CD4-positive, alpha-beta T cell treated with Interleukin-17A for 4 hours (primary cell): ENCODE measurements around the gene TNFRSF19.
"Not testable (repeated sequence)": the region's sequence is repeated elsewhere in the genome, so short reads cannot be mapped to it uniquely, and the experiment has no call there.

ENCODE experiments used
- DNase-seq: peaks from one replicate; pipeline ENCODE4 v3.0.0-alpha.2; 2020; ENCODE audit warnings: mixed read lengths

Gene TNFRSF19

DNA sequence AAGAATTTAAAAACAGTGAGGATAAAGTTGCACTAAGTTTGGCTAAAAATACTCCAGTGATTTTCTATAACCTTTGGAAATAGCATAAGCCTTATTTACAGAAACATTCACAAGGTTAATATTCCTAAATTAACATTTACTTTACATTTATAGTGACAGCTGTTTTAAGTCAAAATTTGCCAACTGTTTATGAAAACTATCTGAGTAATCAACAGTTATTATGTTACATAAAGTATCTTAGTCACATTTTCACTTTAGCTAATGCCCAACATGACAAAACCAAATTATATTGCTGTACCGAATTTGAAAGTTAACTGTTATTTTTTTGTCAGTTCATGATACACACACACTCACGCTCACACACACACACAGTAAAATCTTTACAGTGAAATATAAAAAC, 1.2 kb downstream of the TNFRSF19 start:
- no peak for DNase-seq

DNA sequence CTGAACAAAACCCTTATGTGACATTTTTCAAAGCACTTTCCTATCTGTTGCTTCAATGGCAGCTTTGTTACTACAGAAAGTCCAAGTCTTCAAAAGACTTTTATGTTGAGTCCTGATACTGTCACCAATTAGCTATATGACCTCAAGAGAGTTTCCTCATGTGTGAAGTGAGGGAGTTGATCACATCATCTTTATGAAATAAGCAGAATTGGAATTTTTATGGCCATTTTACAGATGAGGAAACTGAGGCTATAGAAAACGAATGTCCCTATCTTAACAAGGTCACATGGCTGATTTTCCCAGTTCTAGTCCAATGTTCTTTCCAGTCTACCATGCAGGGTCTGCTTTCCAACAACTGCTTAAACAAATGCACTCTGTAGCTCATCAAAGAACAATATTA, 2.6 kb downstream of the TNFRSF19 start:
- DNase-seq = no peak

DNA sequence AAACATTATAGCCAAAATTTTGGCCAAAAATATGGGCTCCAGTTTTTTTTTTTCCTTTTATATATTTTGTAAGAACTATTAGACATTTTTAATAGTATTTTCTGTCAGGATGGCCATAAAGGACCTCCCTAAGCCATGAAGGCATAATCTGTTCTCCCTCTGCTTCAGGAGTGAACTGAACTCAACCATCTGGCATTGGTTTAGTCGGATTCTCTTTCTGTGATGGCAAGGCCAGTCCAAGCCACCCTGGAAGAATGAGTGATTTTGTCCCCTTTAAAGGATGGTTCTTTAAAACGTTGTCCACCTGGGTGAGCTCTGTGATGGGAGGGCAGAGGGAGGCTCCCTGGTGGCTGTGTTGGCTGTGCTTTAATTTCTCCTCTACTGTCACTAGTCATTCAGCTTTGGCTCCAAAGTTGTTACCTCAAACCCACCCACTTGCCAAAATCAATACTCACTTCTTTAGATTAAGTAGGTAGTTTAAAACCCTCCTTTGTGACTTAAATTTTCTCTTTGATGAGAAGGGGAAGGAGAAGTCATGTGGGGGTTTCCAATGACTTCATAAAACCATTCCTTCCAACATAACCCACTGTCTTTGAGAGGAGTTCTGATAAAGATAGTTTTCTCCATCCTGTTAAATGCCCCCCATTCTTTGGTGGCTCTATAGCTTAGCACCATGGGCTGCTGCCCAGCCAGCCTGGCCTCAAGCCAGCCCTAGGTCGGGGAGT, 4.4 kb downstream of the TNFRSF19 start:
- no peak for DNase-seq

DNA sequence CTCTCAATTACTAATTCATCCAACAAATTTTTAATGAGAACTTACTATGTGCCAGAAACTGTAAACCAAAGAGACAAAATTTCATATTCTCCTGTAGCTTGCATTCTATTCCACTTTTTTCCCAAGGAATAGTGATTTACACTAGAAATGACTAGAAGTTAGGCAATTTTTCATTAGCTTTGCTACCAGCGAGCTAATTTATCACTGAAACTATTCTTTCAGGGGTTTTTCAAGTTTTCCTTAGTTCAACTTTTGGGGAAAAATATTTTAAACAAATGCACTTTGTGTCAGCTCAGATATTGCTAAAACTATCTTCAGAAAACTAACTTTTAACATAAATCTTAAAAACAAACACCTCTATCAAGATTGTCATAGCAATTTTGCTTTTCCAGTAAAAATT, 5.4 kb downstream of the TNFRSF19 start:
- no peak for DNase-seq

DNA sequence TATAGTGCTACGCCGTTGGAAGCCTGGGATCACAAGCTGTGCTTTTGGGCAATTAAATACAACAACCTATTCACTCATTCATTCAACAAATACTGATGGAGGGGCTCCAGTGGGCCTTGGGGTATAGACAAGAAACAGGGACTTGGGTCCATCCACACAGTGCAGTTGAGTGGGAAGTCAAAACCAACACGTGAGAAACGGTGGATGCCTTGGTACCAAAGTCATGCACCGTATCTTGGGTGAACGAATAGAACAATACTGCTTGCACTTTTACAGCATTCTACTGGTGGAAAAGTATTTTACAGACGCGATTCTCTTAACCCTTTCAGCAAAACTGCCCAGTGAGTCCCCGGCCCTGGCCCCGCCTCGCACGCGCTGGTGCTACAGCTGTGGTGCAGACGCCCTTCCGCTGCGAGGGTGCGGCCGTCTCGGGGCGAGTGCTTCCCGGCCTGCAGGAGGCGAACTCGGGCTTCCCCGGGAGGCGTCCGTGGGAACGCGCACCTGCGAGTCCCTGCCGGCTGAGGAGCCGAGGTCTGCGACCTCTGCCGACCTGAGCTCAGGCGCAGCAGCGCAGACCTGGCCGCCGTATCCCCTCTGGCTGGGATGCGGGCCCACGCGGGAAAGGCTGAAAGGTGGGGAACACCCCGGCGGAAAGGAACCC, 8.3 kb downstream of the TNFRSF19 start:
- DNase-seq = peak; percentile 72

DNA sequence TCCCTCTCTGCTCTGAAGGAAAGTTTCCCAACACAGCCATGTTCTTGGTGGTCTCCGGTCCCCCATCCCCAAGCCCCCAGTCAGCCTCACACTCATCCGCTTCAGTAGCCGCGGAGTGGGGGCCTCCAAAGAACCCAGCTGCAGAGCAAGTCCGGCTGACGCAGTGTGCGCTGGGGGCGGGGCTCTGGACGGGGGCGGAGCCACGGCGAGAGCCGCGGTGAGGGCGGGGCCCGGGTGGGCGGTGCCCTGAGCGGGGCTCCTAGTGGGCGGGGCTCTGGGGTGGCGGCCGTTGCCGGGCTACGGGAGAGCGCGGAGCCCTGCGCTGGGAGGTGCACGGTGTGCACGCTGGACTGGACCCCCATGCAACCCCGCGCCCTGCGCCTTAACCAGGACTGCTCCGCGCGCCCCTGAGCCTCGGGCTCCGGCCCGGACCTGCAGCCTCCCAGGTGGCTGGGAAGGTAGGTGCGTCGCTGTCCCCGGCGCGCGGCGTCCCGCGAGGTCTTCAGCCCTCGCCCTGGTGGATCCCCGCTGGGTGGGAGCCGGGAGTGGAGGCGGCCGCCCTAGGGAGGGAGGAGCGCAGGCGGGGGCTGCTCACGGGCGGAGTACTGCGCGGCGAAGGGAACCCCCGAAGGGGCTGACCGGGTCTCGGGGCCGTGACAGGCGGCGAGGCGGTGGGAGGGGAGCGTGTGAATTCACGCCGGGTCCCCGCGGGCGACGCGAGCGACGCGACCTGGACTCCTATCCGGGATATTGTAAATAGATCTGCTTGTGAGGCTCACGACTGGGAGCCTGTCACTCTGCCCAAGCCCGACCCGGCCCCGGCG, 9.1 kb downstream of the TNFRSF19 start:
- DNase-seq = peak; percentile 93

DNA sequence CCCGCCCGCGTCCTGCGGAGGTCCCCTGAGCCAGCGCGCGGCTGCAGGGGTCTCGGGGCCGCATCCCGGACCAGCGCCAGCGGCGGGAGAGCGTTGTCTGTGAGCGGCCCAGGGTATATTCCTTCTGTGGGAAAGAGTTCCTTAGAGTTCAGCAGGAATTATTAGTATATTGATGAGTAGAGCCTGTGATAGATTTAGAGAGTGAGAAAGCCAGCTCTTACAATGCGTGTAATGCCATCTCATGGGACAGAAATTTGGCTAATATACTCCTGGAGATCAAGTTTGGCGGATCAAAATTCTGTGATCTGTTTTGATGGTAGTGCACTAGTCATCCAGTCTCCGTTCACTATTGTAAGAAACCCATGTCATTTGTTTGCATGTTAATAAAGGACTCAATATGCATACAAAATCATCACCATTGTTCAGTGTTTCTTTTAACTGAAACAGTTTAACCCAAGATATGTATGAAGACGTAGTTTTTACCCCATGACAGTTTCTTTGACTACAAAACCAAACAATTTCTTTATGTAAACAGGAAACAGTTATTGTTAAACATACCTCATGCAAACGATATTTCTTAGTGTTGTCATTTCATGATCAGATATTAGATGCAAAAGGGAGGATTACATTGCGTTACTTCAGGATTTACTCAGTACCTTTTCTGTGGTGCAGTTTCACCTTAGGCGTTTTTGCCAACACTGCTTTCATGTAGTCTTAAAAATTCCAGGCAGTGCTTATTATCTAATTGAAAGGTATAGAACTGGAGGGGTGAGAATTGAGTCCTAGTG, 9.9 kb downstream of the TNFRSF19 start:
- no peak for DNase-seq

DNA sequence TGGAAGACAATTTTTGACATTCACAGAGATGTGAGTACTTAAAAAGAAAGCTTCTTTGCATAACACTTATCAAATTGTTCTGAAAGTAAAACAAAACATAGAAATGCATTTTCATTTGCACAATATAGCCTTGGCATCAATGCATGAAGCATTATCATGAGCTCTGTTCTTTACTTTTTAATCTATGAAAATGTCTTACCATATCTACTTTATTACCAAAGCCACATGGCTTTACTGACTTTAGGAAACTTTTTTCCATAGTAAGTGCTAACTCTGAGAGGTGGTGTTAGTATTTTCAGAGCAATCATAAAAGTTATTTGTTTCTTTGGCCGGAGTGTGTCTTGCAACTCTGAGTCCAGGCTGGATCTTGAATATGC, 10.5 kb downstream of the TNFRSF19 start:
- no peak for DNase-seq

DNA sequence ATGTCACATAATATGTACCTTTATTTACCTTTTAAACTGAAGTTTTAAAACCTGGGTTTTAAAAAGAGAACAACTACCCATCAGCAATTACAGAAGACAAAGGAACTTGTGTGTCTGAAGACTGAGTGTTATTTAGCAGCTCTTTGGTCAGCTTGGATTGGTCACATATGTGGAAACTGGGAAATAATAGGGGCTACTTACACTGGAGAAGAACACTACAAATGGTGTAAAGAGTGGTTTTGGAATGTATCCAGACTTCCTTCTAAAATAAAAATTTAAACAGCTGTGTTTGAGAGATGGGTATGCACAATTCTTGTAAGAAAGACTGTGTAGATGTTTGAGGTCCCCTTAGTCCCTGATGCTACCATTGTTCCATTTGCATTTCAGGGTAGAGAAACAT, 13.3 kb downstream of the TNFRSF19 start:
- DNase-seq = no peak

DNA sequence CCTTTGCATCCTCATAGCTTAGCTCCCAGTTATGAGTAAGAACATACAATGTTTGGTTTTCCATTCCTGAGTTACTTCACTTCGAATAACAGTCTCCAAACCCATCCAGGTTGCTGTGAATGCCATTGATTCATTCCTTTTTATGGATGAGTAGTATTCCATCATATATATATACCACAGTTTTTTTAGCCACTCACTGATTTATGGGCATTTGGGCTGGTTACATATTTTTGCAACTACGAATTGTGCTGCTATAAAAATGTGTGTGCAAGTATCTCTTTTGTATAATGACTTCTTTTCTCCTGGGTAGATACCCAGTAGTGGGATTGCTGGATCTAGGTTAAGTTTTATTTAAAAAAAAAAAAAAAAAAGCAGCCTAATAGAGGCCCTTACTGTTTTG, 14.1 kb downstream of the TNFRSF19 start:
- no peak for DNase-seq

DNA sequence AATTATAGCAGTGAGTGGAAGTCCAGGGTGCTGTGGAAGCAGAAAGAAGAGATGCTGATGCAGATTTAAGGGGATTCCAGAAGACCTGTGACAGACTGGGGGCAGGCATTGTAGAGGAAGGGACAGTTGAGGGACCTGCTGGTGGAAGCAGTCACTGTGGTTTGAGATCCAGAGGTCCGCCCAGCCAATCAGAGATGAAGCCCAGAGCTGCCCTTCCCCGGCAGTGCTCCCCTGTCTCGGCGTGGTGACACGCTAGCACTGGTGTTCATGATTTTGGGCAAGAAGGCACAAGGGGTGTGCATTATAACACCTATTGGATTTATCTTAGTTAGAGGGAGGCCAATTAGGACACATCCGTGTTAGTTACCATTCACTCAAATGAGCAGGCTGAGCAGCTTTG, 16.1 kb downstream of the TNFRSF19 start:
- DNase-seq = no peak

DNA sequence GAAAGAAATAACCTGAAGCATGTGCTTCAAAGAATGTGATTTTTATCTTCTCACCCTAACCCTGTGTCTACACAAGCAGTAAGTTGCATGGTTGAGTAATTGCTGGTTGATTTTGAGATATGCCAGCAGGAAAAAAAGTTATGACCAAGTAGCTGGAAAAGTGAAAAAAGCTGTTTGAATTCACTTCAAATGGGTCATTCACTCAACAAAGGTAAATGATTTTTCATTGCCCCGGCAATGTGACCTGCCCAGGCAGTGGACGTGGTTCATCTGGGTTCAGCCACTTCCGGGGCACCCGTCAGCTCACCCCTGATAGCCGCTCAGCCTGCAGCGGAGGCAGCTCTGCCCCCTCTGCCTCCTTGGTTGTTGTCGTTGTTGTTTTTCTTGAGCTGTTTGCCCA, 18.5 kb downstream of the TNFRSF19 start:
- no peak for DNase-seq

DNA sequence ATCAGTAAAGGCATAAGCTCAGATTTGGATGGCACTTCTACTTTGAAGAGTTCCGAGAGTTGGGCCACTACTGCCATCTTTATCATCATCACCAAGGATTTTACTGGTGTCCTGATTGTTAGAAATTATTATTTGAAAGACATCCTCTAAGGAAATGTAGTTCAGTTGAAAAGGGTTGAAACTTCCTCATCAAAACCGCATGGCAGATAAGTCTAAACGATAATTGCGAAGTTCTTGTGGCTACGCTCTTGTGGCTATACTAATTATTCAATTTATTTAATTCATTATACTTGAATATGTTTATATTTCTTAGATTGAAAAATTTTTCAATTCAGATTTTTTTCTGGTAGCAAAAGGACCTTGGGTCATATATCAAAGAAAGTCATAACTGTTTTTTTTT, 22.4 kb downstream of the TNFRSF19 start:
- DNase-seq = no peak

DNA sequence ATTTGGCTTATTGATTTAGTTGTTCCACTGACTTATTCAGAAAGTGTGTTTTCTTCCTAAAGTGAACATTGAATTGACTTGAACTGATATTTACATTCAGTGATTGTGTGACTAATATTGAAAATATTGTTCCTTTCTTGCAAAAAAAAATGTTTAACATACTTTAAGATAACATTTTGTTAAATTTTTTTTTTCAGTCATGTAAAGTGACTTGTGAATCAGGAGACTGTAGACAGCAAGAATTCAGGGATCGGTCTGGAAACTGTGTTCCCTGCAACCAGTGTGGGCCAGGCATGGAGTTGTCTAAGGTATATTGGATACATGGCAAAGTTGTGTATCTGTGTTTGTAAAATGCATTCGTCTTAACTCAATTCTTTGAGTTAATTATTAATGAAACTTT, 22.9 kb downstream of the TNFRSF19 start:
- DNase-seq = no peak

DNA sequence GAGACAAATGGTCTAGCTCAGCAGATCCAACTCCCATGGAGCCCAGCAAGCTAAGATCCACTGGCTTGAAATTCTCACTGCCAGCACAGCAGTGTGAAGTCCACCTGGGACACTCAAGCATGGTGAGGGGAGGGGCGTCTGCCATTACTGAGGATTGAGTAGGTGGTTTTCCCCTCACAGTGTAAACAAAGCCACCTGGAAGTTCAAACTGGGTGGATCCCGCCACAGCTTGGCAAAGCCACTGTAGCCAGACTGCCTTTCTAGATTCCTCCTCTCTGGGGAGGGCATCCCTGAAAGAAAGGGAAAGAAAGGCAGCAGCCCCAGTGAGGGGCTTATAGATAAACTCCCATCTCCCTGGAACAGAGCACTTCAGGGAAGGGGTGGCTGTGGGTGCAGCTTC, 24.1 kb downstream of the TNFRSF19 start:
- not testable (repeated sequence) for DNase-seq

DNA sequence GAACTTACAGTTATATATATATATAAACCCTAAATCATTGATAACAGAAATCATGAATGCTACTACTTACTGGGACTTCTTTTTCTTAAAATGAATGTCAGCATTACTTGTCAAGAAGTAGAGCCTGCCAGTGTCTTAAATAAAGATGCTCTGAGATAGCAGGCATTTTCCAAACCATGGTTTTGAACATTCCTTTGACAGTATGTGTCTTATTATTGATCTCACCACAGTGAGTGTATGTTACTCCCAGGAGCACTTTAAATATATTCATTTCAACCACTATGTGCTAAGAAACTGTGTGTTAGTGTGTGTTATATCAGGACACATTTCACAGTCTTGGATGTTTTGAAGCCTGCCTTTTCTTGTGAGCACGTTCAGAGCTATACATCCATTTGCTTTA, 28.2 kb downstream of the TNFRSF19 start:
- DNase-seq = no peak

DNA sequence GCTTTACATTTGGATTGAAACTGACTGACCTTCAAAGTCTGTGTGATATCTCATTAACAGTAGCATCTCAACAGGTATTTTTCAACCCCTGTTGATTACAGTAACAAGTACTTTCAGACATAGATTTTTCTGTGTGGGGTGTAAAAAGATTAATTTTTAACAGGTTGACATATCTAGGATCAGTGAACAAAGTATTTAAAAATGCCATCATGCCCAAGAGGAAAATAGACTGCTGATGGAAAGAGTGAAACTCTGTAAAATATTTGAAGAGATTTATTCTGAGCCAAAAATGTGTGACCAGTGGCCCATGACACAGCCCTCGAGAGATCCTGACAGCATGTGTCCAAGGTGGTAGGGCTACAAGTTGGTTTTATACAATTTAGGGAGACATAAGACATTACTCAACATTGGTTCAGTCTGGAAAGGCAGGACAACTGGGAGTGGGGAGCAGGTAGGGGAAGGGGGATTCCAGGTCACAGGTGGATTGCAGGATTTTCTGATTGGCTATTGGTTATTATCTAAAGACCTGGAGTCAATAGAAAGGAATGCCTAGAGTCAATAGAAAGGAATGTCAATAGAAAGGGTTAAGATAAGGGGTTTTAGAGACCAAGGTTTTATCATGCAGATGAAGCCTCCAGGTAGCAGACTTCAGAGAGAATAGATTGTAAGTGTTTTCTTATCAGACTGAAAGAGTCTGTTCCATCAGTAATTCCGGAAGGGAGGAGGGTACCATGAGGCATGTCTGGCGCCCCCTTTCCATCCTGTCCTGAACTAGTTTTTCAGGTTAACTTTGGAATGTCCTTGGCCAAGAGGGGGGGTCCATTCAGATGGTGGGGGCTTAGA, 29.1 kb downstream of the TNFRSF19 start:
- no peak for DNase-seq

DNA sequence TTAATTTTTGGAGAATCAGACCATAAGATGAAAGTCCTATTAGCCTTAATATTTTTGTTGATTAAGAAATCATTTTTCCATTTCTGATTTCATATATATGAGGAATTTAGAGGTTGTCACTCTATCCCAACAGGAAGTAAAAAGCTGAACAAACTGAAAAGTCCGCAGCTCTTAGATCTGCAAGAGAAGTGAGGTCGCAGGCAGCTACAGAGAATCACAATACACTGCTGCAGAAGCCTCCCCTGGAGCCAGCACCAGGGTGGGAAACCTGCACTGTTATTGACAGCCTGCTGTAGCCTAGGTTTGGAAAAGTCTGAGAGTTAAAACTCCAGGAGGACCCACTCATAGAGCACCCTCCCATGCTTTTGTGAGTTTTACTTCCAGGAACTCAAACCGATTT, 29.9 kb downstream of the TNFRSF19 start:
- DNase-seq = no peak

DNA sequence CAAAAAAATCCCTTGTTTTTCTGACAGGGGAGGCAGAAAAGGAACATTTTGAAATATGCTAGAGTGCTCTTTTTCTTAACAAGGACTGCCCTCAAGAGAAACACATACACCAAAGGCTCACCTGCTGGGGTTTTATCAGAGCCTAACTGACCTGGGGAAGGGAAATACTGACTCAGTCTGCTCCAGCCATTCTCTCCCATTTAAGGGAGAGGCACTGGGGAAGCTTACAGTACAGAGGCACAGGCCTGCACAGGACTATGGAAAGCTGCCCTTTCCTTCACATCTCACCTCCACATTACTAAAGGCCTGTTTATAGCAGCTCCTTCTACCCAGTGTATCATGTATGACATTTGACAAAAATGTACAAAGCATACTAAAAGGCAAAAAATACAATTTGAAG, 30.3 kb downstream of the TNFRSF19 start:
- DNase-seq = no peak

DNA sequence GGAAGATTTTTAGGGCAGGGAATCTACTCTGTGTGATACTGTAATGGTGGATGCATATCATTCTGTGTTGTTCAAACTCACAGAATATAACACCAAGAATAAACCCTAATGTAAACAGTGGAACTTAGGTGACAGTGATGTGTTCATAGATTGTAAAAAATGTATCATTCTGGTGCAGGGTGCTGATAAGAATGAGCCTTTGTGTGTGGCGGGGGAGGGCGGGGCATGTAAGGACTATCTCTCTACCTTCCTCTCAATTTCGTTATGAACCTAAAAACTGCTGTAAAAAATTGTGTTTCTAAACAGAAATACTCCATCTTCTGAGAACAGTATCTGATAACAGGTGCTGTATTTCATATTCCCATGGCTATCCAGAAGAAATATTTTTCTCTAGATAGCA, 35.6 kb downstream of the TNFRSF19 start:
- no peak for DNase-seq

DNA sequence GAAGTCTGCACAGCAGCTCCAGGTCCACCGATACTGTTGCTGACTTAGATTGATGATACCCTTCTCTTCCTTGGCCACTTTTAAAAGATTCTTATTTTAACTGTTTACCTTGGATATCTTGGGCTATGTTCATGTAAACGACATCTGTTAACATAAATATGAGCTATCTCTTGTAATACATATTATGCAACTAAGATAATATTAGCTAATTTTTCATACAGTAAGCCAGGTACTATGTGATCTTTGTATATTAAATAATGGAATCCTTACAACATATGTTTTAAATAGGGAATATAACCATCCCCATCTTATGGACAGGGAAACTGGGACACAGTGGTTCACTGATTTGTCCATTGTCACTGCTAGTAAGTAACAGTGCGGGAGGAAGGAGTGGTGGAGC, 37.9 kb downstream of the TNFRSF19 start:
- DNase-seq = no peak

DNA sequence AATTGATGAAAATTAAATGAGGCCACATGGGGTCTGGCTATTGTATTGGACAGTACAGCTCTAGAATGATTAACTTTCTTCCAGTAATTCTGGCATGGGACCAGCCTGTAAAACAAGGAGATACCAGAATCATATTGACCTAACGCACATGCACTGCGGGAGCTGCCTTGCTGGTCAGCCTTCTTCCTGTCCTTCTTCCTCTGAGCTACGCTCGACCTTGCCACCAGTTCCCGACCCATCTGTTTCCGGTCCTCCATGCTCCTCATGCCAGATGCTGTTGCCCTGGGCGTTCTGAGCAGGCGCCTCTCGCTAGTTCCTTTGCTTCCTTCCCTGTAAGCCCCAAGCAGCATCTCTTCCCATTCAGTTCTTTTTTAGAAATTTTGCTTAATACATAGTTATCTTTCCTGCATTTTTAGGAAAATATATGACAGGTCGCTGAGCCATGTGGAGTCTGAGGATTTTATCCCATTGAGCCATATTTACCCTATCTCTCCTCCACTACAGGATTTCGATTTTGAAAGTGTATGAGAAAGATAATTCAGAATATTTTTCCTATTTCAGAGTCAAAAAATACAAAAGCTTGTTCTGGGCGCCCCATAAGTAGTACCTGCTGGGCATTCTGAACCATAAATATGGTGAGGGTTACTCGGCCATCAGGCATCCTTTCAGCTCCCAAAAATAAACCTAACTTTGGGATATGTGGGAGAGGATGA, 38.6 kb downstream of the TNFRSF19 start:
- no peak for DNase-seq
